ENCODE data around the gene SOCS7.

The SOCS7 gene

DNA sequence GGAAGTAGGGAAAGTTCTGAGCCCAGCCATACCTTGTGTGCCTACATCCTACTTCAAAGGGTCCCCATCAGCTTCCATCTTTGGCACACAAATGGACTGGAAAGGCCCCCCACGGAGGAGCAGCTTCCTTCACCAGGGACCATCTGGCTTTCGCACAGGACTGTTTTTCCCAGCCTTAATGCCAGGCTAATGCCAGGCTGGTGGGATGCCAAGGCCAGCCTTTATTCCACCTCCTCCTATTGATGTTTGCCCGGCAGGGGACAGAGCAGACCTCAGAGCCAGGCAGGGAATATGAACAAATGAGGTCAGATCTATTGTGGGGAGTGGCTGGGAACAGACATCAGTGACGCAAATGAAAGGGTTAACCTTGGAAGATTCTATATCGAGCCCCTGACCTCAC, 13.6 kb upstream of the SOCS7 start:
- DNase-seq (no peak), ATAC-seq (no peak)

DNA sequence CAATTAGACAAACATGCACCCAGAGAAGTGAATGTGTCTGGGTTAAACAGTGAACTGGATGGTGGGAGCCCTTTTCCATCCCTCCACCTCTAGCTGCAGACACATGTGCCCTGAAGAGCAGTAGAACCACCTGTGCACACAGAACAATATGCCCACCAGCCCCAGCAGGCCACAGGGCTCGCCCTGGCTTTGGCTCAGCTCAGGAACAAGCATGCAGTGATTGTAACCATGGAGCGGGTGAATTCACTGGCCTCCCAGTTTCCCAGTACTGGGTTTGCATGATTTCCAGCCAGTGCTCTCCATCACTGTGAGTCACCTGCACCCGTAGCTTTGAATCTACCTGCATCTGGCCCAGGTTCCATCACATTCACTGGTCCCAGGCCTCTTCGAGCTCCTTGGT, 13.1 kb upstream of the SOCS7 start:
- no peak for ATAC-seq
- no peak for DNase-seq

DNA sequence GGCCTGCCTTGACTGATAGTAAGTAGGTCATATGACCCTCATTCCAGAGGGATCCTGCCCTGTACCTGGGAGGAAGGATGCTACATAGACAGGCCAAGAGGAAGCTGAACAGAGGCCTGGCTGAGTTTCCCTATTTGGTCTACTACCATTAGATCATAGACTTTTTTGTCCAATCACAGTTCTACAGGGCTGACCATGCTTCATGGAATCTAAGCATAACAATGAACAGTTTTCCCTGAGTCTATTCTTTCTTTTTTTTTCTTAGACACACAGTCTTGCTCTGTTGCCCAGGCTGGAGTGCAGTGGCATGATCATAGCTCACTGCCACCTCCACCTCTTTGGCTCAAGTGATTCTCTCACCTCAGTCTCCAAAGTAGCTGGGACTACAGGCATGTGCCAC, 11.8 kb upstream of the SOCS7 start:
- DNase-seq: no peak
- ATAC-seq: no peak

GRCh38 chr17:38341035-38341721, 10.5 kb upstream of the SOCS7 start:
- no peak for ATAC-seq
- no peak for DNase-seq

DNA sequence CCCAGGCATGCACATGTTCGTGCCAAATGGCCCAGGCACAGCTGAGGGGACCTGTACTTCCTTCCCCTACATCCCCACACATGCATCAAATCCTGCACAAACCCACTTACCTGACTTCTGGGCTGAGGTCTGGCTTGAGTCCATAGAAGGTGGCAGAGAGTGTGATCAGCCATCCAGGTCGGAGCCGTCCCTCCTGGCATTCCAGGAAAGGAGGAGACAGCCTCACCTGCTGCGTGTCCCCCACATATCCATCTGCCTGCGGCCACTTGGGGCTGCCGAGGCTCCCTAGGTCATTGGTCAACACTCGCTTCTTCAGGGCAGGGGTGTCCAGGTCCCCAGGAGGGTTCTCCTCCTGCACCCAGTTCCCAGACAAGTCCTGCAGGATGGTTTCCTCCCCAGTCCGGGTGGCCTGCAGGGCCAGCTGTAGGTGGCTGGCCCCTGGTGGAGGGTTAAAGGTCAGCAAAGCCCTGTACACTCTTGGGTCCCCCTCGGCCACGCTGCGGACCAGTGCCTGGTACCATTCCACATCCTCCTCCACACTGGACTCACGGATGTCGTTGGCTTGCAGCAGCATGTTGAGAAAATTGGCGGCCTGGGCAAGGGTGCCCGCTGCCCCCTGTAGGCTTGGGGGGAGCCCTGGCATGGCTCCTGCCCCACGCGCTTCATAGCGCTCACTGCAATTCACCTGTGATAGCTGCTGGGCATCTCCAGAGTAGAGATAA, 8.6 kb upstream of the SOCS7 start:
- ATAC-seq: no peak
- no peak for DNase-seq

GRCh38 chr17:38343608-38344419, 7.8 kb upstream of the SOCS7 start, which contains the start of gene GPR179:
GPR179 (minus strand) TSS chr17:38343956; CDS start chr17:38343789, 167 bp downstream.
- ATAC-seq (no peak), DNase-seq (no peak)

- DNase-seq: no peak
- ATAC-seq: no peak
Observed at GRCh38 chr17:38344420-38344745, 7.3 kb upstream of the SOCS7 start.

DNA sequence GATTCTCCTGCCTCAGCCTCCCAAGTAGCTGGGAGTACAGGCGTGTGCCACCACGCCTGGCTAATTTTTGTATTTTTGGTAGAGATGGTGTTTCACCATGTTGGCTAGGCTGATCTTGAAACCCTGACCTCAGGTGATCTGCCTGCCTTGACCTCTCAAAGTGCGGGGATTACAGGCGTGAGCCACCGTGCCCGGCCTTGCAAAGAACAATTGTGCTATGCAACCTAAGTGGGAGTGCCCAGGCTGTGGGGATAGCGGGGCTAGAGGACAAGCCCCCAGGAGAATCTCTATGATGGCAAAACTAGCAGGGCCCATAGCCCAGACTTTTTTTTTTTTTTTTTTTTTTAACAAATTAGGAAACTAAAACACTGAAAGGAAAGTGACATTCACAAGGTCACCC, 5.9 kb upstream of the SOCS7 start:
- DNase-seq: no peak
- ATAC-seq: no peak

- ATAC-seq: peak; percentile 61
- peak; percentile 87 for DNase-seq
Observed at GRCh38 chr17:38349097-38349730, 2.4 kb upstream of the SOCS7 start.

GRCh38 chr17:38350035-38350434, 1.6 kb upstream of the SOCS7 start:
- DNase-seq: no peak
- ATAC-seq: no peak

DNA sequence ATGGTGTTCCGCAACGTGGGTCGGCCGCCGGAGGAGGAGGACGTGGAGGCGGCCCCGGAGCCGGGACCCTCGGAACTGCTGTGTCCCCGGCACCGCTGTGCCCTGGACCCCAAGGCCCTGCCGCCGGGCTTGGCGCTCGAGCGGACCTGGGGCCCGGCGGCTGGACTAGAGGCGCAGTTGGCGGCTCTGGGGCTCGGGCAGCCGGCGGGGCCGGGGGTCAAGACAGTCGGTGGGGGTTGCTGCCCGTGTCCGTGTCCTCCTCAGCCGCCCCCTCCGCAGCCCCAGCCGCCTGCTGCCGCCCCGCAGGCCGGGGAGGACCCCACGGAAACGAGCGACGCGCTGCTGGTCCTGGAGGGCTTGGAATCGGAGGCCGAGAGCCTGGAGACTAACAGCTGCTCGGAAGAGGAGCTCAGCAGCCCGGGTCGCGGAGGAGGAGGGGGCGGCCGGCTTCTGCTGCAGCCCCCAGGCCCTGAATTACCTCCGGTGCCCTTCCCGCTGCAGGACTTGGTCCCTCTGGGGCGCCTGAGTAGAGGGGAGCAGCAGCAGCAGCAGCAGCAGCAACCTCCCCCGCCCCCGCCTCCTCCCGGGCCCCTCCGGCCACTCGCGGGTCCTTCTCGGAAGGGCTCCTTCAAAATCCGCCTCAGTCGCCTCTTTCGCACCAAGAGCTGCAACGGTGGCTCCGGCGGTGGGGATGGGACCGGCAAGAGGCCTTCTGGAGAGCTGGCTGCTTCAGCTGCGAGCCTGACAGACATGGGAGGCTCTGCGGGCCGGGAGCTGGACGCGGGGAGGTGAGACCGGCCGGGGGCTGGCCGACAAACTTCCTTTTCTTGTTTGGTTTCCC, 821 bp downstream of the SOCS7 start:
- peak; percentile 37 for DNase-seq

DNA sequence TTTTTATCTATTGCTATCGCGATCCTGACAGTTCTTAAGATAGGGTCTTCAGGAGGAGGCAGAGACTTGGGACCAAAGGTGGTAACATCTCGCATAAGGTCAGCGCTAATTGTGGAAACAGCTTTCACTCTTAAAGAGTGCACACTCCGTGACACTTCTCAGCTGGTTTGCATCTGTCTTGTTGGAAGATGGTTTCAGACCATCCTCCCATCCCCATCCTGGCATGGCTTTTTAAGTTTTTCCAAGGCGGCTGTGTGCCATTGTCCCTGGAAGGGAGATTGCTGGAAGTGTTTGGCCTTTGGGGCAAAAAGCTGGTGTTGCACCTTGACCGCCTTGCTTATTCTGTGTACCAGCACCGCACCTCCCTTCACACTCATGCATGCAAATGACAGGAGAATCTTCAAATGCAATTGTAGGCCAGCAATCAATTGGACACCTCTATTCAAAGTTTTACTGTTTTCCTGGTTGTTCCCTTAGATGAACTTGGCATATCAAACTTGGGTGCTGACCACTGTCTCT, 1.5 kb downstream of the SOCS7 start:
- DNase-seq (no peak), ATAC-seq (no peak)

More for the DNA sequence above, 821 bp downstream of the SOCS7 start:
- ATAC-seq: peak; percentile 9

GRCh38 chr17:38353668-38354067, 2.0 kb downstream of the SOCS7 start:
- DNase-seq (no peak), ATAC-seq (no peak)

DNA sequence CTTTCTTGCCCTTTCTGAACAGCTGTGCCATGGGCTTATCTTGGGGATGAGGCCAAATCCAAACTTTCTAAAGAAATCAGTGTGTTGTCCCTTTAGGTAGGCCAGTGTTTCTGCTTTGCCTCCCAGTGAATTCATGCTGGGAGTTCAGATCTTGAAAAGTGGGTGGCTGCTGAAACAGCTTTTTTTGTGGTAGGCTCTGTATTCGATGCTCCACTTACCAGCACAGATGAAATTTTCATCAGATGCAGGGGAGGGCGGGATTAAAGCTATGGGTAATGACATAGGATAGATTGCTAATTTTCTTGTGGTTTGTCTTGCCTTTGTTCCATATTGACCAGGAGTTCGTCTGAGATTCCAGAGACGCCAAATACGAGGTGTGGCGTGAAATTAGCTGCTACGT, 2.8 kb downstream of the SOCS7 start:
- no peak for DNase-seq

DNA sequence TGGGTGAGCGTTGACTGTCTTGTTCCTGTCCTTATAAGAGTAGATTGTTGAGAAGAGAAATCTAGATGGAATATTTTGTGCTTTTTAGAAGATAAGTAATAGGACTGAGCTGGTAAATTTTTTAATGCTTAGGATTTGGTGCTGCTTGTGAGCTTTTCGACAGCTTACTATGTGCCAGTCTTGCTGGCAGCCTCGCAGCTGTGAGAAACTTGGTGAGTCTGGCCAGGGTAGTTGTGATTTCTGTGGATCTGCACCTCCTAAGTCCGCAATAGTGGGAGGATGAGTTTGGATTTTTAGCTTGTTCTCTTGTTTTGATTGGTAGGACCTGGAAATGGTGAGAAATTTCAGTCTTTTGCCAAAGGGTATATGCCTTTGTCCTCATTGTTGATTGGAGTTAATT, 3.6 kb downstream of the SOCS7 start:
- DNase-seq: no peak
- ATAC-seq: no peak

More for the DNA sequence above, 2.8 kb downstream of the SOCS7 start:
- ATAC-seq: no peak

GRCh38 chr17:38357486-38358123, 6.0 kb downstream of the SOCS7 start:
- no peak for DNase-seq
- no peak for ATAC-seq

- no peak for ATAC-seq
- no peak for DNase-seq
Observed at GRCh38 chr17:38358586-38359513, 7.2 kb downstream of the SOCS7 start.

- DNase-seq (no peak), ATAC-seq (no peak)
Observed at GRCh38 chr17:38361694-38362465, 10.2 kb downstream of the SOCS7 start.

- ATAC-seq (no peak), DNase-seq (no peak)
Observed at GRCh38 chr17:38363016-38363415, 11.4 kb downstream of the SOCS7 start.
